CD4-positive, alpha-beta T cell treated with Interferon gamma for 1 hour (primary cell): ENCODE data around the gene GPX8.

Experiments
- DNase-seq: peaks from one replicate; pipeline ENCODE4 v3.0.0-alpha.2; 2020

GPX8 gene

GRCh38 chr5:55172937-55173686, 13.1 kb downstream of the GPX8 start, which contains the start of gene CDC20B:
TSS of gene CDC20B (minus strand) at chr5:55173177. CDS start at chr5:55173000, 177 bp downstream.
- peak; percentile 83 for DNase-seq

GRCh38 chr5:55173687-55174230, 13.8 kb downstream of the GPX8 start:
- no peak for DNase-seq

GRCh38 chr5:55175781-55176175, 15.8 kb downstream of the GPX8 start:
- DNase-seq, result no peak

- DNase-seq, result no peak
These were observed 16.3 kb downstream of the GPX8 start for GRCh38 chr5:55176176-55176818.

- DNase-seq, result no peak
These were observed 17.1 kb downstream of the GPX8 start for GRCh38 chr5:55177078-55177477.

GRCh38 chr5:55180016-55180415, 20.0 kb downstream of the GPX8 start:
- no peak for DNase-seq

GRCh38 chr5:55187370-55187769, 27.4 kb downstream of the GPX8 start:
- no peak for DNase-seq

GRCh38 chr5:55188656-55189540, 28.9 kb downstream of the GPX8 start:
- no peak for DNase-seq

- DNase-seq, result no peak
These were observed 31.2 kb downstream of the GPX8 start for GRCh38 chr5:55191165-55191564.

GRCh38 chr5:55205001-55205400, 45.0 kb downstream of the GPX8 start:
- DNase-seq, result no peak

GRCh38 chr5:55211184-55211874, 51.4 kb downstream of the GPX8 start:
- no peak for DNase-seq
